Activated CD8-positive, alpha-beta memory T cell treated with anti-CD3 and anti-CD28 coated beads for 36 hours (primary cell): ENCODE results near the gene ABCA13. TPM values are rescaled to one million over a fixed set of nuclear protein-coding genes. Genes with fewer than 3 reads are reported as not detected.

ENCODE experiments used
- CTCF ChIA-PET: fragments of 350-600 bp; sonication (Branson Sonifier 250); formaldehyde crosslinking; loops from one replicate; lab custom pipeline; 2021; ENCODE audit warnings: antibody characterized with exemption; lab: Charles Lee
- POLR2A ChIA-PET: fragments of 350-600 bp; sonication (Branson Sonifier 250); formaldehyde crosslinking; loops from one replicate; lab custom pipeline; 2021; ENCODE audit warnings: antibody characterized with exemption; lab: Charles Lee
- total RNA-seq, 2 experiments: library from RNA; stranded (reverse); gene quantifications; one replicate each; pipeline ENCODE4 v1.2.3, GENCODE V29; 2021

The ABCA13 gene
- total RNA-seq, 2 experiments from 2014 or later, result not detected

- ChIA-PET POLR2A (no interaction called here), CTCF (no interaction called here)
These were observed 108.2 kb downstream of the ABCA13 start for GRCh38 chr7:48279420-48279819.

- POLR2A ChIA-PET, result no interaction called here
- CTCF ChIA-PET, result no interaction called here
These were observed 108.8 kb downstream of the ABCA13 start for GRCh38 chr7:48280100-48280499.

- ChIA-PET CTCF (no interaction called here), POLR2A (no interaction called here)
These were observed 114.1 kb downstream of the ABCA13 start for GRCh38 chr7:48285373-48285772.

- CTCF ChIA-PET, result no interaction called here
These were observed 115.6 kb downstream of the ABCA13 start for GRCh38 chr7:48286836-48287235.

DNA sequence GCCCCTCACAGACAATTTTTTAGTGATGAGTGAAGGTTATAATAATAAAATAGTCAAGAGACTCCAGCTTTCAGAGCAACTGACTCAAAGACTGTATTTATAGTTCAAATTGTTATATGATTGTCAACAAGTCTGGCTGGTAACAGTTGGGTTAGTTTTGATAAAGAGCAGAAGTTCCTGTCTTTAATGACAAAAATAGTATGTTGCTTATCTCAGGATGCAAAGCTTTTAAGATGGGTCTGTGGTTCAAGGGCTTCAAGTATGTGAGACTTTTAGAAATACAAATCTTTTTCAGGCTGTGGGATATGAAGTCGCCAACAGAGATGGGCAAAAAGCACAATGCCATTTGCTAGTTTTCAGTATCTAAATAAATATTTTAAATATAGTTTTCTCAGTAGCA is 118.4 kb downstream of the ABCA13 start:
- POLR2A ChIA-PET, result no interaction called here
- CTCF ChIA-PET, result no interaction called here

More at GRCh38 chr7:48286836-48287235, 115.6 kb downstream of the ABCA13 start:
- POLR2A ChIA-PET, result no interaction called here

DNA sequence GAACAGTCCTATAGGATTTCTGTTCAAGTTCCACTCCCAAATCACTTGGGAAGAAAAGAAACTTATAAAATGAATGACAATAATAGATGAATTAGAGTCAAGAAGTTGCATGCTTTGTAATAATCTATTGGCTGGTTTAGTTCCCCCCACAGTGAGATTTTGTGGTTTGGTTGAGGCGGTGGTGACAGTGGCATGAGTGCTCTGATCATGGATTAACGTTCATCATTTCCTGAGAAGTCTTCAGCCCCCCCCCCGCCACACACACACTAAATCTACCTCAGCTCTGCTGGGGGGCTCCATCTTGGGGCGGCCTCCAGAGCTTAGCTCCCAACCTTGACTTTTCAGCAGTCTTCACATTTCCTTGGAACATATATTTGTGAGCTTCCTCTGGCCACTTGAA is 121.7 kb downstream of the ABCA13 start:
- POLR2A ChIA-PET, result interaction anchor here (0.6 kb wide), 1 partner anchor 163 kb away, joined by 4 read pairs; no protein-coding TSS in a partner anchor
- CTCF ChIA-PET, result no interaction called here

- CTCF ChIA-PET, result no interaction called here
These were observed 124.2 kb downstream of the ABCA13 start for GRCh38 chr7:48295296-48295971.

DNA sequence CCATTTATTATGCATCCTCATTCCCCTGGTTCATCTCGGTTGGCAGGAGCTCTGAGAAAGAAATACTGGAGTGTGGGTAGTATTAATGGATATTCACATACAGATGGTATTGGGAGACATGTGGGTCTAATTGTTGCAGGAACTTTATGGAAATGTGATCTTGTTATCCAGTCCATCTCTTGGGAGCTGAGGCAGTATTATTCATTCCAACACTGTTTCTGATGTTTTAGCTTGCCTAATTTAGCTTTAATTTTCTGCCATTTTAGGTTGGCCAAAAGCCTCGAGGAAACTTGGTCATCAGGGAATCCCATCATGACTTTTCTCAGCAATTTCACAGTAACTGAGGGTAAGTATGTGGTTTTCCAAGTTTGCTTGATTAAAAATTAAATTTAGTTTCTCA is 125.7 kb downstream of the ABCA13 start:
- CTCF ChIA-PET, result no interaction called here
- POLR2A ChIA-PET, result interaction anchor here (0.7 kb wide), 1 partner anchor 213 kb away, joined by 5 read pairs; no protein-coding TSS in a partner anchor

More at GRCh38 chr7:48295296-48295971, 124.2 kb downstream of the ABCA13 start:
- POLR2A ChIA-PET, result no interaction called here

DNA sequence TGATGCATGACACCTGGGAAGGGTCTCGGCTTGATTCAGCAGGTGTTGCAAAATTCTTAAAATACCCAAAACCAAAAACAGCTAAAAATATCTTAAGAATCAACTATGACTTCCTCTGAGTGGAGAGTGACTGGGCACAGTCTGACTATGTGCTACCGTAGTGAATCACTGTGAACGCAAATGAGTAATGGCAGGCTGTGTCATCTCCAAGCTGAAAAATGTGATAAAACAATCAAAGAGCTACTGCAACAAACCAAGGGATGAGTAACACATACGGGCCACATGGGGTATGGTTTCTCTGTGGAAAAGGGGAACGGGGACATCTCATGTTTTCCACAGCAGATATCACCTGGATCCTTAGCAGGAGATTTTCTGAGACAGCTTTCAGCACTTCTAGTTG is 127.5 kb downstream of the ABCA13 start:
- ChIA-PET POLR2A (interaction anchor here (1.1 kb wide), 1 partner anchor 22 kb away, joined by 3 read pairs; no protein-coding TSS in a partner anchor), CTCF (interaction anchor here (0.6 to 1.0 kb wide), 3 partner anchors 44 to 172 kb away, joined by 3 to 5 read pairs (median 3); no protein-coding TSS in a partner anchor)

DNA sequence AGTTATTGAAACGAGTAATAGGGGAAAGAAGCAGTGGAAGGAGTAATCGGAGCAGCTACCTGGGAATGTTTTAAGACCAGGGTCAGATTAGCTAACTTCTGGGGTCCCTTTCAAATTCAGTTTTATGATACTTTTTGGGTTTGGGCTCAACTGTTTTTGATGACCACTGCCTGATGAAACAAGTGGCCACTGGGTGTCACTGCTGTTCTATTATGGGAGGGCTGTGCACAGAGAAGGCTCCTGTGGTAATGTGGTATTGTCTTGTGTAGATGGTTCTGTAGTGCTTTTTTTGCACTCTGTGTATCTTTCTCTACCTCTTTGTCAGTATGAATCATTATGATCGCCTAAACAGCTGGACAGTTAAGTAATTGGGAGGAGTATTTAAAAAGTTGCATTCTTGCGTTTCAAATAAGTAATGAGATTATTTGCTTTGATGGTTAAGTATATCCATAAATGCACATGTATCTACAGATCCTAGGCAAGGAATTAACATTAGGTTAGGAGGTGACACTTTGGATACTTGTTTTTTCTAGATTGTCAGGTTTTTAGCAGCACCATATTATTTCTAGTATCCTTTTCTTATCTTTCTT is 128.4 kb downstream of the ABCA13 start:
- CTCF ChIA-PET, result interaction anchor here (0.7 kb wide), 1 partner anchor 172 kb away, joined by 3 read pairs; no protein-coding TSS in a partner anchor
- POLR2A ChIA-PET, result no interaction called here

DNA sequence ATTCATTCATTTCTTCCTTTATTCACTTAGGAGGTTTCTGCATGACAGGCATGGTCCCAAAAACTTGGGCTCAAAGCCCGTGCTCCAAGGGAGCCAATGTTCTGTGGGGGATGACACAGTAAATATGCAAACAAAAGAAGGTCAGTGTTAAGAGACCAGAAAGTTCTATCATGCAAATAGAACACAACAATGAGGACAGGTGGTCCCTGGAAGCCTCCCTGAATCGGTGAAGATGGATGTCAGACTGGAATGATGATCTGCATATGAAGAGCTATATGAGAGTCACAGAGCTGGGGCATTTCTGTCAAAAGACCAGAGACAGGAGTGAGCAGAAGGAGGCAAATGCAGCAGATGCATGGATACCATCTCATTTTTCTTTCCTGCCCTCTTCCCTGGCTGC is 129.0 kb downstream of the ABCA13 start:
- ChIA-PET POLR2A (no interaction called here), CTCF (no interaction called here)

DNA sequence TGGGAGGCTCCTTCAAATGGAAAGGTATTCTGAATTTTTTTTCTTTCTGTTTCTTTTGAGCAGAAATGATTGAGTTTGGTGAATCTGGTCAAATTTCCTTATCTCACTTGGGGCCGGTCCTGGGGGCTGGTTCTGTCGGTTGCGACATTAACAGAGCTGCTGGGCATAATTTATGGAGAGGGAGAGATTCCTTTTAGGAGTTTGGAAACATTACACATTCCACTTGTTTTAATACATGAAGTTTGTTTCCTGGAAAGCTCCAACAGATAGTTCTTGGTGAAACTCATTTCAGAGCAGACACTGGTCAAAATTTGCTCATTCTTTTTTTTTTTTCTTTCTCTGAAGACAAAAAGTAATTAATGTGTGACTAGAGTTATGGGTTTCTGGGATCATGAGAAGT is 129.9 kb downstream of the ABCA13 start:
- ChIA-PET CTCF (no interaction called here), POLR2A (no interaction called here)

- ChIA-PET CTCF (no interaction called here), POLR2A (no interaction called here)
These were observed 133.4 kb downstream of the ABCA13 start for GRCh38 chr7:48304641-48305040.

DNA sequence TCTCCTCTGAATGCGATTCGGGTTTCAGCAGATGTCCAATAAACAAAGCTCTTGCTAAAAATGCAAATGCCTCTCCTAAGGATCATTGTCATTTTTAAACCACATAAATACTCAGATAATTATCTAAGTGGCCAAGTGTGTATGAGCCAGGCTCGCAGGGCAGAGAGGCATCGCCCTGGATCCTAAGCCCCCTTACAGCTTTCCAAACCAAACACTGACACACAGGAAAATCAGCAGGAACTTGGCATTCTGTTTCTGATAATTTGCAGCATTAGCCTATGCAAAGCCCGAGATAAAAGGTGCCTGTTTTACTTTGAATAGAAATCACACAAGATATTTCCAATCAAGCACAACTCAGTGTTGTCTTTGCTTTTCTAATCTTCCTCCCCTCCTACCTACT is 134.4 kb downstream of the ABCA13 start:
- CTCF ChIA-PET, result no interaction called here

DNA sequence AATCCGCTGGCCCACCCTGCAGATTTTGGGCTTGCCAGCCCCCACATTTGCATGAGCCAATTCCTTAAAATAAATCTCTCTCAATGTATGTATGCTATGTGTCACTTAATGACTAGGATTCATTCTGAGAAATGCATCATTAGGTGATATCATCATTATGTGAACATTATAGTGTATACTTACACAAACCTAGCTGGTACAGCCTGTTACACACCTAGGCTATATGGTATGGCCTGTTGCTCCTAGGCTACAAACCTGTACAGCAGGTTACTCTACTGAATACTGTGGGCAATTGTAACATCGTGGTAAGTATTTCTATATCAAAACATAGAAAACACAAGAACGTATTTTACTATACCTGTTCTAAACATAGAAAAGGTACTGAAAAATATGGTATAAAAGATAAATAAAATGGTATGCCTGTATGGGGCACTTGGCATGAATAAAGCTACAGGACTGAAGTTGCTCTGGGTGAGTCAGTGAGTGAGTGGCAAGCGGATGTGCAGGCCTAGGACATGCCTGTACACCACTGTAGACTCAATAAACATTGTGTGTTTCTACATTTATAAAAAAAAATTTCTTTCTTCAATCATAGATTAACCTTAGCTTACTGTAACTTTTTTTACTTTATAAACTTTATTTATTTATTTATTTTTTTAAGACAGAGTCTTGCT is 135.9 kb downstream of the ABCA13 start:
- CTCF ChIA-PET, result no interaction called here
- POLR2A ChIA-PET, result no interaction called here

More for the DNA sequence above, 134.4 kb downstream of the ABCA13 start:
- POLR2A ChIA-PET, result no interaction called here

DNA sequence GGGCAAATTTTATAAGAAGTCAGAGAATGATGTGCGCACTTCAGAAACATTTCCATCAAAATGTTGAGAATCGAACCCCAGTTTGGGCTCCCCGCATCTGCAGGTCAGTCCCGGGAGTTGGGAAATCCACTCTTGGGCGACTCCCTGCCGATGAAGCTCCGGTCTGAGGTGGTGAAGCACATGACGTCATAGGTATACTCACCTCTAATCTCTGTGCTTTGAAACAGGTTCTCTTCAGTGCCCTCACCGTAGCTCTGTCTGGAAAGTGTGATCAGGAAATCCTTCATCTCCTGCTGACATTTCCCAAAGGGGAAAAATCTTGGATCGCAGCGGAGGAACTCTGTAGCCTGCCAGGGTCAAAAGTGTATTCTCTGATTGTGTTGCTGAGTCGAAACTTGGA is 138.5 kb downstream of the ABCA13 start:
- POLR2A ChIA-PET, result no interaction called here
- CTCF ChIA-PET, result no interaction called here

DNA sequence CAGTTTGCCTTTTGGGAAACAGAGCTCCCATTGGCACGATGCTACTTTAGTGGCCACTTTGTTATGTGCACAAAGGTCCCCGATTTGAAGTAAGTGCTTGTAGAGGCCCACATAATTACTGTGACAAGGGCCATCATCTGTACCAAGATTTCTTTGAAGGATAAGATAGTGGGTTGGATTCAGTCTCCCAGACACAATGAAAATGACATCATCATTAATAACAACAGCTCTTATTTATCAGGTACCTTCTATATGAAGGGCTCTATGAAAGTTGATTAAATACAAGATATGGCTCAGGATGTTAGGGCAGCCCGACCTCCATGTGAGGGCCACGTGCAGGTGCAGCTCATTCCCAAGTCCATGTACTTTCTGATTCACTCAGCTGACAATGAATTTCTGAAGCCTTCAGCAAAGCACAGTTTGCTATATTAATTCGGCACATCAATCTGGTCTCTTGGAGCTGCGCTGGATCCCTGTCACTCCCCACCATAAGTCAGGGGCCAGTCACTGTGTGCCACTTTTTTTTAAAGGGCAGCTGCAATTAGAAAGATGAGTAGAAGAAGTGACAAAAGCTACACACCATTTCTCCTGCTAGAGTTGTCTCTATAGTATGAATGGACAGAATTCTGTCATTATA is 140.3 kb downstream of the ABCA13 start:
- CTCF ChIA-PET, result no interaction called here
- POLR2A ChIA-PET, result no interaction called here

GRCh38 chr7:48312151-48312550 is 140.9 kb downstream of the ABCA13 start:
- CTCF ChIA-PET, result no interaction called here
- POLR2A ChIA-PET, result no interaction called here

- POLR2A ChIA-PET, result no interaction called here
- CTCF ChIA-PET, result no interaction called here
These were observed 145.5 kb downstream of the ABCA13 start for GRCh38 chr7:48316768-48317167.

DNA sequence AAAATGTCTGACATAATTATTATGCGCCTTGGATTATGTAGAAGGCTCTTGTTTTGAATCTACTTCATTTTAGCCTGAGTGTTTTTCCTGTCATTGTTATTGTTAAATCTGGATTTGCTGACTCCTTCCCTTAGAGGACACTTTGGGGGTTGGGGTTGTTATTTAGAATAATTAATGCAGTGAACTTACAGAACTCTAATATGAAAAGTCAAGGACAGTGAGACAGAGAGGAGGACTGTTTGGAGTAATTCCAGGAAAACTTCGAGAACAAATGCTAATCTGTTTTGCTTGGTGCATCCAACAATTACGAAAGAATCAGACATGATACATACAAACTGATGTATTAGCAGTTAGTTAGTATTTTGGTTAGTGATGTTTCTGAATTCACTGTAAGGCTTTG is 146.1 kb downstream of the ABCA13 start:
- ChIA-PET POLR2A (no interaction called here), CTCF (no interaction called here)
